IMR-90 (cell line): Measurements from ENCODE around the gene CHL1. TPM values are rescaled to one million over a fixed set of nuclear protein-coding genes. Genes with fewer than 3 reads are reported as not detected.

Experiments used
- ATAC-seq: fragments of 200-7000 bp; cut with Tn5 transposase; 2 replicates; pipeline ENCODE4 v1.9.1; 2020; ENCODE audit warnings: low read depth, mild to moderate bottlenecking, moderate library complexity
- BruUV-seq: library from RNA; stranded (reverse); fragments of 400-500 nt; replicated peaks from 2 replicates; lab custom pipeline; 2021; lab: Mats Ljungman, UMichigan
- CTCF ChIA-PET: fragments of 300-600 bp; formaldehyde crosslinking; extraction: SDS; loops from one replicate; lab custom pipeline; 2021; ENCODE audit warnings: antibody characterized with exemption; lab: Yijun Ruan, JAX
- POLR2A ChIA-PET: fragments of 300-600 bp; sonication (Branson Sonifier 250); formaldehyde crosslinking; loops from one replicate; lab custom pipeline; 2022; ENCODE audit warnings: antibody characterized with exemption; ENCODE audit not compliant: unreplicated experiment; lab: Charles Lee
- DNase-seq: peaks from one replicate; pipeline ENCODE4 v3.0.0; 2013
- H2AFZ ChIP-seq: replicated peaks from 2 replicates; pipeline ENCODE3; 2013; ENCODE audit warnings: low read length, mild to moderate bottlenecking; ENCODE audit not compliant: poor library complexity
- H2AK5ac ChIP-seq: 2 replicates; pipeline ENCODE4 v1.6.1; 2013; ENCODE audit warnings: low read depth, low read length, inconsistent platforms
- H2AK9ac ChIP-seq: replicated peaks from 2 replicates; pipeline ENCODE3; 2013; ENCODE audit warnings: mild to moderate bottlenecking, low read depth, low read length, moderate library complexity; ENCODE audit not compliant: poor library complexity
- H2BK120ac ChIP-seq: 2 replicates; pipeline ENCODE4 v1.6.1; 2013; ENCODE audit warnings: low read depth, low read length, inconsistent platforms
- H2BK15ac ChIP-seq: 3 replicates; pipeline ENCODE4 v1.6.1; 2013; ENCODE audit warnings: low read depth, low read length, inconsistent platforms
- H2BK20ac ChIP-seq: 2 replicates; pipeline ENCODE4 v1.6.1; 2013; ENCODE audit warnings: low read depth, mild to moderate bottlenecking, inconsistent platforms, low read length, moderate library complexity
- H2BK5ac ChIP-seq: 2 replicates; pipeline ENCODE4 v1.6.1; 2013; ENCODE audit warnings: mild to moderate bottlenecking, low read depth, low read length, inconsistent platforms; ENCODE audit not compliant: poor library complexity, severe bottlenecking
- H3K14ac ChIP-seq: replicated peaks from 2 replicates; pipeline ENCODE4 v1.6.1; 2013; ENCODE audit warnings: low read depth, low read length, inconsistent platforms
- H3K18ac ChIP-seq: 2 replicates; pipeline ENCODE4 v1.6.1; 2013; ENCODE audit warnings: low read depth, low read length, control low read depth
- H3K23ac ChIP-seq: 2 replicates; pipeline ENCODE4 v1.6.1; 2013; ENCODE audit warnings: low read depth, low read length, inconsistent platforms
- H3K27ac ChIP-seq: 2 replicates; pipeline ENCODE4 v1.5.1; 2013; ENCODE audit warnings: mild to moderate bottlenecking, control low read depth, low read length; ENCODE audit not compliant: insufficient read depth
- H3K27me3 ChIP-seq: 2 replicates; pipeline ENCODE4 v1.6.1; 2013; ENCODE audit warnings: low read length; ENCODE audit not compliant: control insufficient read depth, insufficient read depth
- H3K36me3 ChIP-seq: 2 replicates; pipeline ENCODE4 v1.6.1; 2013; ENCODE audit warnings: low read length, mixed read lengths; ENCODE audit not compliant: control insufficient read depth, insufficient read depth
- H3K4ac ChIP-seq: 2 replicates; pipeline ENCODE4 v1.6.1; 2013; ENCODE audit warnings: low read depth, low read length, inconsistent platforms
- H3K4me1 ChIP-seq: 2 replicates; pipeline ENCODE4 v1.6.1; 2013; ENCODE audit warnings: low read length, mixed read lengths; ENCODE audit not compliant: control insufficient read depth, insufficient read depth
- H3K4me2 ChIP-seq: 2 replicates; pipeline ENCODE4 v1.6.1; 2013; ENCODE audit warnings: low read depth, mild to moderate bottlenecking, control low read depth, low read length, moderate library complexity
- H3K4me3 ChIP-seq: 2 replicates; pipeline ENCODE4 v1.5.1; 2013; ENCODE audit warnings: low read depth, mild to moderate bottlenecking, control low read depth, low read length, moderate library complexity; ENCODE audit not compliant: insufficient read depth
- H3K56ac ChIP-seq: 2 replicates; pipeline ENCODE4 v1.6.1; 2013; ENCODE audit warnings: low read length, inconsistent platforms; ENCODE audit not compliant: insufficient read depth; ENCODE audit errors: extremely low read depth
- H3K79me1 ChIP-seq, 2 experiments: 2 replicates each; pipeline ENCODE4 v1.6.1; 2013; ENCODE audit warnings: low read length in 2 of 2, inconsistent platforms in 1 of 2, low read depth in 1 of 2
- H3K9ac ChIP-seq: 2 replicates; pipeline ENCODE4 v1.6.1; 2013; ENCODE audit warnings: low read depth, low read length, control low read depth
- H3K9me1 ChIP-seq: 2 replicates; pipeline ENCODE4 v1.6.1; 2013; ENCODE audit warnings: low read length, inconsistent platforms; ENCODE audit not compliant: insufficient read depth
- H3K9me3 ChIP-seq: 2 replicates; pipeline ENCODE4 v1.6.1; 2013; ENCODE audit warnings: low read length; ENCODE audit not compliant: control insufficient read depth, insufficient read depth
- H4K20me1 ChIP-seq: 2 replicates; pipeline ENCODE4 v1.6.1; 2013; ENCODE audit warnings: low read length, inconsistent platforms; ENCODE audit not compliant: insufficient read depth
- H4K5ac ChIP-seq: 2 replicates; pipeline ENCODE4 v1.6.1; 2013; ENCODE audit warnings: mild to moderate bottlenecking, low read depth, low read length, control low read depth
- H4K8ac ChIP-seq, 2 experiments: 2 replicates each; pipeline ENCODE4 v1.6.1; 2013; ENCODE audit warnings: low read depth in 2 of 2, low read length in 2 of 2, control low read depth in 1 of 2, inconsistent platforms in 1 of 2
- H4K91ac ChIP-seq: 2 replicates; pipeline ENCODE4 v1.6.1; 2013; ENCODE audit warnings: low read depth, low read length, inconsistent platforms; ENCODE audit not compliant: insufficient read depth
- CEBPB ChIP-seq: IDR thresholded peaks from 2 replicates; pipeline ENCODE4 v1.6.1; 2012; ENCODE audit warnings: low read depth, low read length, improper control_type of control experiment
- CHD1 ChIP-seq: IDR thresholded peaks from 2 replicates; pipeline ENCODE4 v1.6.1; 2012; ENCODE audit warnings: low read depth, low read length, improper control_type of control experiment
- CTCF ChIP-seq: conservative IDR thresholded peaks from 2 replicates; pipeline ENCODE4 v1.5.1; 2012; ENCODE audit warnings: mild to moderate bottlenecking, low read depth, low read length, improper control_type of control experiment
- FOS ChIP-seq: fragments of 150-350 bp; IDR thresholded peaks from 2 replicates; pipeline ENCODE4 v1.6.1; 2016; ENCODE audit warnings: low read depth, low read length
- MAFK ChIP-seq: IDR thresholded peaks from 2 replicates; pipeline ENCODE4 v1.6.1; 2012; ENCODE audit warnings: low read depth, low read length, improper control_type of control experiment
- MAZ ChIP-seq: IDR thresholded peaks from 2 replicates; pipeline ENCODE4 v1.6.1; 2012; ENCODE audit warnings: low read depth, mild to moderate bottlenecking, low read length, improper control_type of control experiment, moderate library complexity, borderline replicate concordance
- MXI1 ChIP-seq: IDR thresholded peaks from 2 replicates; pipeline ENCODE4 v1.6.1; 2012; ENCODE audit warnings: low read depth, mild to moderate bottlenecking, low read length, moderate library complexity, borderline replicate concordance
- RAD21 ChIP-seq: IDR thresholded peaks from 2 replicates; pipeline ENCODE4 v1.6.1; 2012; ENCODE audit warnings: low read length, improper control_type of control experiment
- SMC3 ChIP-seq: fragments of 150-350 bp; IDR thresholded peaks from 2 replicates; pipeline ENCODE4 v1.6.1; 2016; ENCODE audit warnings: low read depth, mild to moderate bottlenecking, antibody characterized with exemption, low read length, moderate library complexity
- WGBS, 2 experiments: methylation state at CpG; one replicate each; pipeline versions ENCODE4 v1.1.5 to v1.1.7; 2013; ENCODE audit warnings: missing lambda C conversion rate in 2 of 2; ENCODE audit not compliant: insufficient read length in 1 of 2; ENCODE audit errors: extremely low coverage in 2 of 2; 5-methylcytosine and 5-hydroxymethylcytosine counted together
- dilution Hi-C: fragments of 300-500 bp; cut with HindIII; formaldehyde crosslinking; loops from one replicate; pipeline ENCODE4 v1.14.3; 2018; ENCODE audit warnings: low sequenced_read_pairs; ENCODE audit not compliant: unreplicated experiment
- in situ Hi-C: fragments of 300-500 bp; cut with MboI; formaldehyde crosslinking; loops from 3 replicates; pipeline ENCODE4 v1.14.3; 2019; ENCODE audit warnings: low sequenced_read_pairs, inconsistent platforms, mixed read lengths
- intact Hi-C: fragments of 100-400 bp; cut with micrococcal nuclease; formaldehyde crosslinking; loops from 2 replicates; pipeline ENCODE4 v1.10.0; 2022
- polyA plus RNA-seq, 3 experiments: library from polyadenylated mRNA; depleted of rRNA; stranded (reverse); fragments of >200 nt; gene quantifications; 2 replicates each; pipeline ENCODE4 v1.2.3, GENCODE V29; 2012; ENCODE audit warnings: low replicate concordance in 1 of 3
- total RNA-seq: library from RNA; depleted of rRNA; stranded (reverse); fragments of >200 nt; gene quantifications from 2 replicates; pipeline ENCODE4 v1.2.3, GENCODE V29; 2012

The CHL1 gene
- total and polyA plus RNA-seq, 2 of the 4 experiments (the other 2 are of a cell fraction) = 0.38 to 1.6 TPM

GRCh38 chr3:194001-194400 lies 2.6 kb upstream of the CHL1 start:
- H3K23ac ChIP-seq = no peak overlapping the region
- H4K91ac ChIP-seq = no peak overlapping the region
- ChIA-PET POLR2A (no interaction called here), CTCF (no interaction called here)
- in situ Hi-C loops (no loop called here), intact Hi-C loops (no loop called here), dilution Hi-C loops (no loop called here)
- no peak overlapping the region for H3K18ac ChIP-seq
- no peak overlapping the region for H2BK15ac ChIP-seq
- no peak overlapping the region for H2AK5ac ChIP-seq
- DNase-seq (no peak), ATAC-seq (no peak)
- H4K20me1 ChIP-seq = no peaks in the 10 kb centered on the region
- H2BK120ac ChIP-seq = no peak overlapping the region
- no peaks in the 10 kb centered on the region for H3K4me1 ChIP-seq
- no peak overlapping the region for H2AK9ac ChIP-seq
- BruUV-seq = no TSS peak
- H3K36me3 ChIP-seq = no peaks in the 10 kb centered on the region
- H4K5ac ChIP-seq = no peak overlapping the region
- H3K9me3 ChIP-seq = no peaks in the 10 kb centered on the region
- H3K56ac ChIP-seq = no peak overlapping the region
- TF ChIP-seq CEBPB (no peak), CTCF (no peak), SMC3 (no peak), MAZ (no peak), RAD21 (no peak), FOS (no peak), CHD1 (no peak), MAFK (no peak), MXI1 (no peak)
- H3K14ac ChIP-seq = no peak overlapping the region
- H2BK5ac ChIP-seq = no peak overlapping the region
- H3K4ac ChIP-seq = no peak overlapping the region
- H3K9me1 ChIP-seq = no peaks in the 10 kb centered on the region
- H4K8ac ChIP-seq = no peak overlapping the region
- H2BK20ac ChIP-seq = no peak overlapping the region
- no CpG with 5 or more reads among the region's 2 CpGs for WGBS, 2 experiments
- no peak overlapping the region for H2AFZ ChIP-seq
- H3K9ac ChIP-seq = no peak overlapping the region
- H3K79me1 ChIP-seq = no peaks in the 10 kb centered on the region
- no peak overlapping the region for H3K27ac ChIP-seq
- no peak overlapping the region for H3K4me2 ChIP-seq
- H3K4me3 ChIP-seq = no peak overlapping the region
- peaks cover 15% of the 10 kb centered on the region for H3K27me3 ChIP-seq
